NCI-H748 treated with DMSO at 0.1 percent for 48 hours (cell line): ENCODE data around the gene DDTL.
"Not testable (repeated sequence)": the region's sequence is repeated elsewhere in the genome, so short reads cannot be mapped to it uniquely, and the experiment has no call there.

ENCODE experiments used
- DNase-seq: peaks from one replicate; lab custom pipeline; 2025; lab: John Stamatoyannopoulos, UW

Gene DDTL

GRCh38 chr22:23970201-23970641 is 3.5 kb downstream of the DDTL start:
- no peak for DNase-seq

DNA sequence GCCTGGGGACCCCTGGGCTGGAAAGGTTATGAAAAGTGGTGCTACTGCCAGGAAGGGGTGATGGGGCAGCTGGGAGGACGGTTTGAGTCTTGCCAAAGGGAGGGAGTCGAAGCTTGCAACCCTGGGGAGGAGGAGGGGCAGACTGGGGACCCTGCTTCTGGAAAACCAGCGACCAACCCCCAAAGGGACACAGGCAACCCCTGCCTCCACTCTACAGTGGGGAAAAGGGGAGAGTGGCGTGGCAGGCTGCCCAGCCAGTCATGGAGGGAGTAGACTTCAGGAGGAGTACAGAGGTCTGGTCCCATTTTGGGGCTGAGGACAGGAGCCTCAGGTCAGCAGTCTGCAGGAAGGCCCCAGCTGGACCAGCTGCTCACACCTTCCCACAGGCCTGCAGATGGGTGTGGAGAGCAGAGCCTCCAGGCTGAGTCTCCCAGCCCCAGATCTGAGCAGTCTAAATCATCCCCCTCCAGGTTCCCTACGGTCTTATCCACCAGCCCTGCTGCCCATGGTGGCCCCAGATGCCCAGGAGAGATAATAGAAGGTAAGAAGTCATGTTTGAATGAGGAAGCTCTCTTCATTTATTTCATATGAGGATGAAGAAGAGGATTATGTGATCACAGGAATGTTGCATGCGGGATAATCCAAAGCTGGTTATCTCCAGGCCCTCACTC is 4.3 kb downstream of the DDTL start:
- no peak for DNase-seq

DNA sequence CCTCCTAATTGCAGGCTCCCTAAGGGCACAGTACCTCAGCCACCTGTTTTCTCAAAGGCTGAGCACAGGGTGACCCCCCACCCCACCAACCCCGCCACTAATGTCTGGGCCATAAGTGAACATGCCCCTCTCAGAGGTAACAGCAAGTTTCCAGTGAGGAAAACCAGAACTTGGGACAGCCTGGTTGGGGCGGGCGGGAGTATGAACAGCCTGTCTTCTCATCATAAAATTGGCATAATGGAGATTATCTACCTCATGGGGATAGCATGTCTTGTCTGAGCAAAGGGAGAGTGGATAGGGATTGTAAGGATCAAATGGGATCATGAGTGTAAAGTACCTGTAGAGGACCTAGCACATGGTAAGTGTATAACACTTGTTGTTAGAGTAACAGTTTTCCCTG is 5.2 kb downstream of the DDTL start:
- DNase-seq = not testable (repeated sequence)

DNA sequence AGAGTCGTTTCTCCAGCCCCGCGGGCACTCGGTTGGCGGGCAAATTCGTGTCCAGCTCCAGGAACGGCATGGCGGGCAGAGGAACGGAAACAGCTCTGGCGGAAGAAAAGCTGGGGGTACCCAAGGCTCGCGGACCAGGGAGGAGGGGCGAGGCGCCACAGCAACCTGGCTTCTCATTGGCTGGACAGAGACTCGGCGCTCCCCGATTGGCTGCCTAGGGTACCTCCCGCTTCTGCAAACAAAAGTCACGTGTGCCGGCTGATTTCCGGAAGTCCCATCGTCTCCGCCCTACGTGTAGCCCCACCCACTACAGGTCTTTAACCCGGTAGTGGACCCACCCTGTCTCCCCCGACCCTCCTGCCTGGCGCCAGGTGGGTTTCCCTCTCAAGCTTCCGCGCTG is 7.7 kb downstream of the DDTL start, which contains the start of gene DDT:
DDT (minus strand) TSS at position 97 of the 400 bp plus-strand sequence; CDS start at position 70, 27 bp downstream.
- DNase-seq = not testable (repeated sequence)

DNA sequence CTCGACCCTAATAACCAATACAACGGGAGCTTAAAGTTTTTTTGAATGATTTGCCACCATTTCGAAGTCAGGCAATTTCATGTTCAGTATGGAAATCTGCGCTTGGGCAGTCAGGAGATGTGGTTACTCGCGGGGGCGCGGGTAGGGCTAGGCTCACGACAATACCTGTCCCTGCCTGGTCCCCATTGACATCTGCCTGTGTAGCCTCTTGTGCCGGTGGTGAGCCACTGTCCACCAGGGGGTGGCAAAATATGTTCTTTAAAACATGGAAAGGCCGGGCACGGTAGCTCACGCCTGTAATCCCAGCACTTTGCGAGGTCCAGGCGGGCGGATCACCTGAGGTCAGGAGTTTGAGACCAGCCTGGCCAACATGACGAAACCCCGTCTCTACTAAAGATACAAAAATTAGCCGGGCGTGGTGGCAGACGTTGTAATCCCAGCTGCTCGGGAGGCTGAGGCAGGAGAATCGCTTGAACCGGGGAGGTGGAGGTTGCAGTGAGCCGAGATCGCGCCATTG is 8.2 kb downstream of the DDTL start:
- DNase-seq = not testable (repeated sequence)

DNA sequence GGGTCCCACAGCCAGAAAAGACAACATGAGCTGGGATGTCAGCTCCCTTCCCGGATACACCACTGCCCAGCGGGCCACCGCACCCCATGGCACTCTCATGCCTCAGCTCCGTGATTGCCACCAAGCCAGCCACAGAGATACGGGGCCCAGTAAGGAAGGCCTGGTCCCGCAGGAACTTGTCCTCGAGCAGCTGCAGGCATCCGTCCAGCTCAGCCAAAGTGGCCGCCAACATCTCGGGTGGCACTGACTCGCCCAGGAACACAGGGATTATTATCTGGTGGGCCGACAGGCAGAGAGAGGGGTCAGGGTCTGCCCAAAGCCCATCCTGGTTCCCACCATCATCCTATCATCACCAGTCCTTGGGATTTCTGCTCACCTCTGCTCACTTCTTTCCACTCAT is 10.6 kb downstream of the DDTL start:
- not testable (repeated sequence) for DNase-seq

- not testable (repeated sequence) for DNase-seq
These were observed 13.0 kb downstream of the DDTL start, which contains the start of gene GSTT2 for GRCh38 chr22:23979557-23980240. TSS of gene GSTT2 (plus strand) at chr22:23980134.

- DNase-seq = not testable (repeated sequence)
These were observed 13.9 kb downstream of the DDTL start for GRCh38 chr22:23980567-23980966.

GRCh38 chr22:23984430-23984829 is 17.7 kb downstream of the DDTL start:
- no peak for DNase-seq

GRCh38 chr22:23986089-23986488 is 19.4 kb downstream of the DDTL start:
- not testable (repeated sequence) for DNase-seq

DNA sequence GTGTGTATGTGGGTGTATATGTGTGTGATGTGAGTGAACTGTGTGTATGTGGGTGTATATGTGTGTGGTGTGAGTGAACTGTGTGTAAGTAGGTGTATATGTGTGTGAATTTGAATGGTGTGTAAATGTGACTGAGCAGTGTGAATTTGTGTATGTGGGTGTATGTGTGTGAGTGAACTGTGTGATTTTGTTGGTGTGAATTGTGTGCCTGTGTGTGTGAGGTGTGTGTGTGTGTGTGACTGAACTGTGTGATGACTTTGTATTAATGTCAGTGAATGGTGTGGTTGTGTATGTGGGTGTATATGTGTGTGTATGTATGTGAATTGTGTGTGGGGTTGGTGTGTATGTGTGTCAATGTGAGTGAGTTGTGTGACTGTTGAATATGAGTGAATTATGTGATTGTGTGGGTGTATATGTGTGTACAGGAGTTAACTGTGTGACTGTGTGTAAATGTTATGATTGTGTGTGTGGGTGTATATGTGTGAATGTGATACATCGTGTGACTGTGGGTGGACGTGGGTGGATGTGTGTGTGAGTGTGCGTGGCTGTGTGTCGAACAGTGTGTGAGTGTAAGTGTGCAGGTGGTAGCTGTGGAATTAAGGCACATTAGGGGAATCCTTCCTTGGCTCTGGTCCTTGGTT is 20.0 kb downstream of the DDTL start:
- DNase-seq = not testable (repeated sequence)

DNA sequence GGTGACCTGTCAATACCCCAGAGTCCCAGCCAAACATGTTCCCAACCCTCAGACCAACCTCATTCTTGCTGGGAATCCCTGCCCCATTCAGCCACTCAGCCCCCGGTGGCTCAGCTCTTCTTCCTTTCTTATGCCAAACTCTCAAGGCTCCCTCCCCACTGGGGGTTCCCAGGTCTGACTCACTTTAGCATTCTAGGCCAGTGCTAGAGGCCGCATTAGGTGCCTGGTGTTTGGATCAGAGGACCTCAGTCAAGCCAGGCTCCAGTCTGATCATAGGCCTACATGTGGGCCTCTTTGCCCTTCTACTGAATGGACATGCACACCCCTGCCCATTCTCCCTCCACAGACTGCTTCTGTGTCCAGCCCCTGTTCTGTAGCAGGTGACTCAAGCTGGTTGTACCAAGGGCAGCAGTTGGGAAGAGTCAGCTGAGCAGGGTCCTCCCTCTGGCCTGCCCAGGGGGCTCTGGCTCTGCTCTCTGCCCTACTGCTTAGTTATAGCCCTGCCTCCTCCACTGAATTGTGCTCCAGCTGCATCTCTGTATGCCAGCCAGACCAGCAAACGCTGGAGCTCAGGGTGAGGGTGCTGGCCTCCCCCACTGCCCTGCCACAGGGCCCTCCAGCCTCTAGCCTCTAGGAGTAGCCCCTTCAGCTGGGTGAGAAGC is 23.0 kb downstream of the DDTL start:
- not testable (repeated sequence) for DNase-seq

- DNase-seq = not testable (repeated sequence)
These were observed 26.4 kb downstream of the DDTL start for GRCh38 chr22:23993080-23993479.

DNA sequence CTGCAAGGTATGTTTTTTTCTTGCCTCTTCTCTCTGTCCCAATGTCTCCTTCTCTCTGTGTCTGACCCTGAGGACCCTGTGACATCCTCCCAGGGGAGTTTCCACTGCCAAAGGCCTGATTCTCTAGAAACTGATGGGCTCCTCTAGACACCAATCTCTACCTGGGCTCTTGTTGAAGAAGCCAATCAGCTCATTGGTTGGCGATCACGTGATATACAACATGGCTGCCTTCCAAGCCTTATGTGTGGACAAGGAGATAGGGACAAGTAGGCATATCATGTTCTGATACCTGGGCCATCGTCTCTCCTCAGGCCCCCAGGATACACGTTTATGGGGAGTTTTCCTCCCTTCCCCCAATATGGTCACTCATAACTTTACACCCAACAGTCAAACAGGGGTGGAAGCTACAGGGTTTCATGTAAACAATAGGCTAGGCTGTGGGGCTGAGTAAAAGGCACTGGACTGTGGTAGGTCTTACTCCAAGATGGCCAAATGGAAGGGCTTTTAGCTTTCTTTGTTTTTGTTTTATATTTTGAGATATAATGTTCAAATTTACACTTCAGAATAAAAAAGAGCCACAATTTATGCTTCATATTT is 27.0 kb downstream of the DDTL start:
- not testable (repeated sequence) for DNase-seq

GRCh38 chr22:23997092-23997491 is 30.4 kb downstream of the DDTL start:
- DNase-seq = no peak

DNA sequence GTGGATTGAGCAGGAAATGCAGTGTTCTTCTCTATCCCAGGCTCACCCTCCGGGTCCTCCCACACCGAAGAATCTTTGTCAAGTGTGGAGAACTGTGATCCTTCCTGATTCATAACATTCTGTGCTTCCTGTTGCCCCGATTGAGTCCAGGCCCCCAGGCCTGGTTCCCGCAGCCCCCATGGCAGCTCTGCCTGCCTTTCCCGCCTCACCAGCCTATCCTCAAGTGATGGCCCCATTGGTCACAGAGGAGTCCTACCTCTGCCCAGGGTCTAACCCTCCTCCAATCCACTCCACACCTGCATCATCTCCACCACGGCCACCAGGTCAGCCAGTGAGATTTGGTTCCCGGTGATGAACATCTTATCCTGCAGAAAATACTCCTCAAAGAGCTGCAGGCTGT is 33.1 kb downstream of the DDTL start:
- not testable (repeated sequence) for DNase-seq

GRCh38 chr22:24001314-24001713 is 34.6 kb downstream of the DDTL start:
- no peak for DNase-seq

DNA sequence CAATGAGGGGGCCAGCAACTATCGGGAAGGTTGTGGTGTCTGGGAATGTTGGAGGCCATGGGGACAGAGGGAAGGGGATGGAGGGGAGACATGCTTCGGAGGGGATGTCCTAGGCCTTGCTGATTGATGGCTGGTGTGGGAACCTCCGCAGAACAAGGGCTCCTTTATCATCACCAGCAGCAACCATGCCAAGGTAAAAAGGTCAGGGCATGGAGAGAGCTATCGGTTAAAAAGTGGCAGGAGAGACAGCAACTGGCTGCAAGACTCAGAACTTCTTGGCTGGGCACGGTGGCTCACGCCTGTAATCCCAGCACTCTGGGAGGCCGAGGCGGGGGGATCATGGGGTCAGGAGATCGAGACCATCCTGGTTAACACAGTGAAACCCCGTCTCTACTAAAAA is 35.6 kb downstream of the DDTL start:
- no peak for DNase-seq

GRCh38 chr22:24002851-24003250 is 36.2 kb downstream of the DDTL start:
- DNase-seq = no peak

DNA sequence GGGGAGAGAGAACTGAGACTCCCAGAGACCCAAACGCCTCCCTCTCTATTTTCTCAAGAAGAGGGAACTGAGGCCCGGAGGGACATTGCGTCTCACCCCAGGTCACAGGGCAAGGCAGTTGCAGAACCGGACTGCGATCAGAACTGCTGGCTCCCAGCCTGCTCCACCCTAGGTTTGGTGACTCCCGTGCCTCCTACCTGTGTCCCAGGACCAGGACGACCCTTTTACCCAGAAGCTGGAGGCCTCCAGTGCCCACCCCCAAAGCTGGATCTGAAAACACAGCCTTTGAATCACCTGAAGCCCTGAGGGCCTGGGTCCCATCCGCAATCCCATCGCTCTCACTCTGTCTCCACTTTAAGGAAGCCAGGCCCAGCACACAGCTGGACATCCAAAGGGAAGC is 37.2 kb downstream of the DDTL start:
- DNase-seq = no peak

GRCh38 chr22:24005201-24005600 is 38.5 kb downstream of the DDTL start, which contains the start of gene GSTT4:
TSS of gene GSTT4 (minus strand) at chr22:24005453. CDS start at chr22:24005356, 97 bp downstream.
- DNase-seq = no peak
